H9 (cell line): ENCODE measurements around the gene AFF2. TPM values are rescaled to one million over a fixed set of nuclear protein-coding genes. Genes with fewer than 3 reads are reported as not detected.

Source experiments
- DNase-seq: peaks from one replicate; pipeline ENCODE4 v3.0.0-alpha.2; 2017
- H2AFZ ChIP-seq: one replicate; pipeline ENCODE4 v1.6.1; 2013; ENCODE audit warnings: mild to moderate bottlenecking, low read length, control low read depth, moderate library complexity
- H2AK5ac ChIP-seq: 2 replicates; pipeline ENCODE4 v1.6.1; 2013; ENCODE audit warnings: low read length, control low read depth, mixed read lengths; ENCODE audit not compliant: insufficient read length
- H2BK120ac ChIP-seq: one replicate; pipeline ENCODE4 v1.6.1; 2013; ENCODE audit warnings: low read depth, mild to moderate bottlenecking, low read length, control low read depth, inconsistent platforms; ENCODE audit not compliant: poor library complexity, severe bottlenecking
- H2BK12ac ChIP-seq: 2 replicates; pipeline ENCODE4 v1.6.1; 2013; ENCODE audit warnings: low read length, control low read depth, mixed read lengths, low read depth; ENCODE audit not compliant: insufficient read length
- H2BK15ac ChIP-seq: 2 replicates; pipeline ENCODE4 v1.6.1; 2013; ENCODE audit warnings: low read depth, low read length, control low read depth
- H2BK20ac ChIP-seq: one replicate; pipeline ENCODE4 v1.6.1; 2013; ENCODE audit warnings: low read depth, mild to moderate bottlenecking, low read length, control low read depth, inconsistent platforms; ENCODE audit not compliant: poor library complexity, severe bottlenecking
- H2BK5ac ChIP-seq: 2 replicates; pipeline ENCODE4 v1.6.1; 2013; ENCODE audit warnings: low read length, control low read depth, mixed read lengths; ENCODE audit not compliant: insufficient read length
- H3K14ac ChIP-seq: 2 replicates; pipeline ENCODE4 v1.6.1; 2013; ENCODE audit warnings: low read length, control low read depth; ENCODE audit not compliant: insufficient read depth
- H3K18ac ChIP-seq: 2 replicates; pipeline ENCODE4 v1.6.1; 2013; ENCODE audit warnings: low read depth, mild to moderate bottlenecking, mixed read lengths, low read length, control low read depth; ENCODE audit not compliant: insufficient read length
- H3K23ac ChIP-seq: 2 replicates; pipeline ENCODE4 v1.6.1; 2013; ENCODE audit warnings: low read length, control low read depth, mixed read lengths, low read depth; ENCODE audit not compliant: insufficient read length
- H3K23me2 ChIP-seq: 2 replicates; pipeline ENCODE4 v1.6.1; 2013; ENCODE audit warnings: low read depth, mild to moderate bottlenecking, mixed read lengths, low read length, control low read depth; ENCODE audit not compliant: insufficient read length, poor library complexity, severe bottlenecking
- H3K27ac ChIP-seq: 2 replicates; pipeline ENCODE4 v1.5.1; 2013; ENCODE audit warnings: low read length, control low read depth, mixed read lengths, low read depth; ENCODE audit not compliant: insufficient read length
- H3K27me3 ChIP-seq: 2 replicates; pipeline ENCODE4 v1.6.1; 2013; ENCODE audit warnings: low read length, control low read depth, inconsistent platforms; ENCODE audit not compliant: insufficient read depth
- H3K4ac ChIP-seq: 2 replicates; pipeline ENCODE4 v1.6.1; 2013; ENCODE audit warnings: low read depth, mild to moderate bottlenecking, control low read depth, inconsistent platforms, low read length, moderate library complexity
- H3K4me1 ChIP-seq: 2 replicates; pipeline ENCODE4 v1.6.1; 2013; ENCODE audit warnings: low read length, control low read depth, inconsistent platforms; ENCODE audit not compliant: insufficient read depth
- H3K4me2 ChIP-seq: 2 replicates; pipeline ENCODE4 v1.6.1; 2013; ENCODE audit warnings: low read length, control low read depth, mixed read lengths; ENCODE audit not compliant: insufficient read length, insufficient read depth
- H3K56ac ChIP-seq: 2 replicates; pipeline ENCODE4 v1.6.1; 2013; ENCODE audit warnings: low read depth, mild to moderate bottlenecking, mixed read lengths, low read length, control low read depth; ENCODE audit not compliant: insufficient read length
- H3K79me1 ChIP-seq: 2 replicates; pipeline ENCODE4 v1.6.1; 2013; ENCODE audit warnings: low read depth, mild to moderate bottlenecking, moderate library complexity, low read length, control low read depth, inconsistent platforms; ENCODE audit not compliant: insufficient read depth, poor library complexity, severe bottlenecking
- H3K79me2 ChIP-seq: 2 replicates; pipeline ENCODE4 v1.6.1; 2013; ENCODE audit warnings: low read length, control low read depth, inconsistent platforms; ENCODE audit not compliant: insufficient read depth
- H3K9ac ChIP-seq: 2 replicates; pipeline ENCODE4 v1.6.1; 2013; ENCODE audit warnings: low read length, control low read depth, mixed read lengths; ENCODE audit not compliant: insufficient read length; ENCODE audit errors: extremely low read depth
- H3K9me3 ChIP-seq: one replicate; pipeline ENCODE4 v1.6.1; 2013; ENCODE audit warnings: low read depth, low read length, inconsistent platforms; ENCODE audit not compliant: control insufficient read depth
- H3T11ph ChIP-seq: one replicate; pipeline ENCODE4 v1.6.1; 2013; ENCODE audit warnings: mild to moderate bottlenecking, low read length, control low read depth, inconsistent platforms
- H4K20me1 ChIP-seq: one replicate; pipeline ENCODE4 v1.6.1; 2013; ENCODE audit not compliant: control insufficient read depth, insufficient read length, insufficient read depth
- H4K5ac ChIP-seq: 2 replicates; pipeline ENCODE4 v1.6.1; 2013; ENCODE audit warnings: low read depth, mild to moderate bottlenecking, mixed read lengths, low read length, control low read depth; ENCODE audit not compliant: insufficient read length
- H4K8ac ChIP-seq: replicated peaks from 2 replicates; pipeline ENCODE4 v1.6.1; 2013; ENCODE audit warnings: low read length, control low read depth, mixed read lengths, low read depth; ENCODE audit not compliant: insufficient read length
- H4K91ac ChIP-seq: 2 replicates; pipeline ENCODE4 v1.6.1; 2013; ENCODE audit warnings: low read depth, mild to moderate bottlenecking, moderate library complexity, mixed read lengths, low read length, control low read depth; ENCODE audit not compliant: insufficient read length
- H3K27ac Mint-ChIP-seq, 3 experiments: 2 replicates in 2 of 3; 3 replicates in 1 of 3; pipeline ENCODE4 v1.8.0; 2020 to 2021; ENCODE audit warnings: mixed read lengths in 3 of 3, mild to moderate bottlenecking in 1 of 3, moderate library complexity in 1 of 3
- H3K27me3 Mint-ChIP-seq: 2 replicates; pipeline ENCODE4 v1.8.0; 2021; ENCODE audit warnings: low read depth, mild to moderate bottlenecking, moderate library complexity, mixed read lengths
- H3K36me3 Mint-ChIP-seq, 3 experiments: 2 replicates in 2 of 3; 3 replicates in 1 of 3; pipeline ENCODE4 v1.8.0; 2020 to 2021; ENCODE audit warnings: low read depth in 3 of 3, mixed read lengths in 3 of 3; ENCODE audit not compliant: insufficient read depth in 1 of 3
- H3K4me1 Mint-ChIP-seq, 2 experiments: 2 replicates each; pipeline ENCODE4 v1.8.0; 2020; ENCODE audit warnings: mixed read lengths in 2 of 2
- H3K4me3 Mint-ChIP-seq, 2 experiments: 2 replicates in 1 of 2; 3 replicates in 1 of 2; pipeline ENCODE4 v1.8.0; 2020 to 2021; ENCODE audit warnings: mild to moderate bottlenecking in 2 of 2, mixed read lengths in 2 of 2, moderate library complexity in 1 of 2
- H3K9me3 Mint-ChIP-seq, 2 experiments: 2 replicates in 1 of 2; 3 replicates in 1 of 2; pipeline ENCODE4 v1.8.0; 2020; ENCODE audit warnings: mild to moderate bottlenecking in 2 of 2, mixed read lengths in 2 of 2, moderate library complexity in 1 of 2
- WGBS: extraction: QIAGEN DNeasy Blood & Tissue Kit; methylation state at CpG from one replicate; pipeline ENCODE4 v1.1.7; 2013; ENCODE audit warnings: missing lambda C conversion rate, low lambda C conversion rate, mixed read lengths; ENCODE audit not compliant: insufficient read length; ENCODE audit errors: extremely low coverage; 5-methylcytosine and 5-hydroxymethylcytosine counted together
- total RNA-seq: library from RNA; stranded (reverse); gene quantifications from 2 replicates; pipeline ENCODE4 v1.2.1, GENCODE V29; 2021
- TF ChIP-seq, protein P1 (sequence below): fragments of 200-600 bp; sonication (generic); conservative IDR thresholded peaks from 3 replicates; pipeline ENCODE4 v1.8.0; 2021; ENCODE audit warnings: antibody characterized with exemption, mild to moderate bottlenecking

AFF2 gene
- total RNA-seq, 1 experiment from 2014 or later, result 14.6 TPM

- no peaks in the 10 kb centered on the region for H3K79me2 ChIP-seq
- no peak overlapping the region for H3K18ac ChIP-seq
- TF ChIP-seq, protein P1, sequence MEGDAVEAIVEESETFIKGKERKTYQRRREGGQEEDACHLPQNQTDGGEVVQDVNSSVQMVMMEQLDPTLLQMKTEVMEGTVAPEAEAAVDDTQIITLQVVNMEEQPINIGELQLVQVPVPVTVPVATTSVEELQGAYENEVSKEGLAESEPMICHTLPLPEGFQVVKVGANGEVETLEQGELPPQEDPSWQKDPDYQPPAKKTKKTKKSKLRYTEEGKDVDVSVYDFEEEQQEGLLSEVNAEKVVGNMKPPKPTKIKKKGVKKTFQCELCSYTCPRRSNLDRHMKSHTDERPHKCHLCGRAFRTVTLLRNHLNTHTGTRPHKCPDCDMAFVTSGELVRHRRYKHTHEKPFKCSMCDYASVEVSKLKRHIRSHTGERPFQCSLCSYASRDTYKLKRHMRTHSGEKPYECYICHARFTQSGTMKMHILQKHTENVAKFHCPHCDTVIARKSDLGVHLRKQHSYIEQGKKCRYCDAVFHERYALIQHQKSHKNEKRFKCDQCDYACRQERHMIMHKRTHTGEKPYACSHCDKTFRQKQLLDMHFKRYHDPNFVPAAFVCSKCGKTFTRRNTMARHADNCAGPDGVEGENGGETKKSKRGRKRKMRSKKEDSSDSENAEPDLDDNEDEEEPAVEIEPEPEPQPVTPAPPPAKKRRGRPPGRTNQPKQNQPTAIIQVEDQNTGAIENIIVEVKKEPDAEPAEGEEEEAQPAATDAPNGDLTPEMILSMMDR, result no peak
- peaks cover 17 to 18% of the 10 kb centered on the region in 2 experiments for H3K4me1 Mint-ChIP-seq
- no peak overlapping the region for H3K9ac ChIP-seq
- no peak overlapping the region for H3K27ac ChIP-seq
- H3K36me3 Mint-ChIP-seq, result no peaks in the 10 kb centered on the region; a peak in 3 of 7 replicates
- H3K9me3 ChIP-seq, result peaks cover 18% of the 10 kb centered on the region
- H3K56ac ChIP-seq, result no peak overlapping the region
- H2BK120ac ChIP-seq, result no peak overlapping the region
- no peak overlapping the region for H4K5ac ChIP-seq
- no peak overlapping the region for H3K27ac Mint-ChIP-seq
- DNase-seq, result no peak
- no peak overlapping the region for H2AK5ac ChIP-seq
- H2BK12ac ChIP-seq, result no peak overlapping the region
- H2BK20ac ChIP-seq, result no peak overlapping the region
- H2AFZ ChIP-seq, result no peak overlapping the region
- peaks cover 2% of the 10 kb centered on the region; the same call in 1 of the 2 replicates for H3K4me1 ChIP-seq
- H3T11ph ChIP-seq, result no peak overlapping the region
- no peak overlapping the region for H4K91ac ChIP-seq
- H3K23ac ChIP-seq, result no peak overlapping the region
- no CpG with 5 or more reads among the region's 2 CpGs for WGBS
- H4K8ac ChIP-seq, result no peak overlapping the region
- no peak overlapping the region for H3K14ac ChIP-seq
- no peaks in the 10 kb centered on the region for H3K23me2 ChIP-seq
- H3K27me3 Mint-ChIP-seq, result no peaks in the 10 kb centered on the region
- H3K27me3 ChIP-seq, result no peaks in the 10 kb centered on the region
- no peak overlapping the region for H2BK5ac ChIP-seq
- no peak overlapping the region for H3K4ac ChIP-seq
- no peak overlapping the region for H3K4me3 Mint-ChIP-seq
- H3K9me3 Mint-ChIP-seq, result peaks cover 50 to 65% of the 10 kb centered on the region in 2 experiments
- H2BK15ac ChIP-seq, result no peak overlapping the region
- H4K20me1 ChIP-seq, result no peaks in the 10 kb centered on the region
- H3K79me1 ChIP-seq, result no peaks in the 10 kb centered on the region
- H3K4me2 ChIP-seq, result no peak overlapping the region
Observed at GRCh38 chrX:148615491-148615890, 115.1 kb downstream of the AFF2 start.
